22Rv1 (cell line): ENCODE data around the gene IKZF1.

Experiments used
- ZFX ChIP-seq: fragments of 450-650 bp; IDR thresholded peaks from 2 replicates; pipeline ENCODE4 v1.6.1; 2017; ENCODE audit warnings: antibody characterized with exemption, borderline replicate concordance
- TF ChIP-seq, protein P1 (sequence below): fragments of 450-650 bp; IDR thresholded peaks from 2 replicates; pipeline ENCODE4 v1.5.1; 2017; ENCODE audit warnings: mild to moderate bottlenecking

DNA sequence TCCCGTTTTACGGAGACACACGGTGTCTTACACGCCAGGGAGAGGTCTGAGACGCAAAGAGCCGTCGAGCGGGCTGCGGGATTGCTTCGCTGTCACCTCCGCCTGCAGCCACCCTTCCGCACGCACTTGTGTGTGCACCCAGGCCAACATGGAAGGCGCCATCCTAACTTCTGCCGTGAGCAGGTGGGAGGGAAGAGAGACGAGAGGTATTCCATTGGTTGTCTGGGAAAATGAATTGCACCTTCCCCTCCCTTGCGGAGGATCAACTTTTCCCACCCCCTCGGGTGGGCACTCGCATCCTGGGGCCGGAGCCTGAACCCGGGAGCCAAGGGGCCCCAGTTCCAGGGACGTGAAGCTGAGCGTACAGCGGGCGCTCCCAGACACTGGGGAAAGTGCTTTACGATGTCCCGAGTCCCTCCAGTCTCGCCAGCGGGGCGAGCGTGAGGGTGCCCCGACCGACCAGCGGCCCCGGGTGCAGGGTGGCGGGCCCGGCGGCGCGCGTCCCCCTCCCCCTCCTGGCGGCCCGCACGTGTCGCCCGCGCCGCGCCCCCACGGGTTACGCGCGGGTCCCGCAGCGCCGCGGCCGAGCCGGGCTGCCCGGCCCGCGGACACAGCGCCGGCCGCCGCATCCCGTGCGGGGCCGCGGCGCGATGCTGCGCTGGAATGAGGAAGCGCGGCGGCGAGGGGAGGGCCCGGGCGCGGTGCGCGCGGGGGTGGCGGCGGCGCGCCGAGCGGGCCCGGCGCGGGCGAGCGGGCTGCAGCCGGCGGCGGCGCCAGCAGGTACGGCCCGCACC, 984 bp upstream of the IKZF1 start:
- TF ChIP-seq, protein P1, sequence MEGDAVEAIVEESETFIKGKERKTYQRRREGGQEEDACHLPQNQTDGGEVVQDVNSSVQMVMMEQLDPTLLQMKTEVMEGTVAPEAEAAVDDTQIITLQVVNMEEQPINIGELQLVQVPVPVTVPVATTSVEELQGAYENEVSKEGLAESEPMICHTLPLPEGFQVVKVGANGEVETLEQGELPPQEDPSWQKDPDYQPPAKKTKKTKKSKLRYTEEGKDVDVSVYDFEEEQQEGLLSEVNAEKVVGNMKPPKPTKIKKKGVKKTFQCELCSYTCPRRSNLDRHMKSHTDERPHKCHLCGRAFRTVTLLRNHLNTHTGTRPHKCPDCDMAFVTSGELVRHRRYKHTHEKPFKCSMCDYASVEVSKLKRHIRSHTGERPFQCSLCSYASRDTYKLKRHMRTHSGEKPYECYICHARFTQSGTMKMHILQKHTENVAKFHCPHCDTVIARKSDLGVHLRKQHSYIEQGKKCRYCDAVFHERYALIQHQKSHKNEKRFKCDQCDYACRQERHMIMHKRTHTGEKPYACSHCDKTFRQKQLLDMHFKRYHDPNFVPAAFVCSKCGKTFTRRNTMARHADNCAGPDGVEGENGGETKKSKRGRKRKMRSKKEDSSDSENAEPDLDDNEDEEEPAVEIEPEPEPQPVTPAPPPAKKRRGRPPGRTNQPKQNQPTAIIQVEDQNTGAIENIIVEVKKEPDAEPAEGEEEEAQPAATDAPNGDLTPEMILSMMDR = no peak
- TF ChIP-seq ZFX = no peak
